DND-41 (cell line): ENCODE results near the gene EDIL3.

ENCODE experiments used
- EZH2 ChIP-seq: IDR thresholded peaks from 3 replicates; pipeline ENCODE4 v1.6.1; 2012; ENCODE audit warnings: borderline replicate concordance, low read depth, mild to moderate bottlenecking, moderate library complexity, low read length, inconsistent platforms; ENCODE audit not compliant: severe bottlenecking
- TF ChIP-seq, protein P1 (sequence below): IDR thresholded peaks from 2 replicates; pipeline ENCODE4 v1.5.1; 2012; ENCODE audit warnings: borderline replicate concordance, low read length, moderate library complexity, mild to moderate bottlenecking; ENCODE audit not compliant: poor library complexity, severe bottlenecking; ENCODE audit errors: extremely low read depth

DNA sequence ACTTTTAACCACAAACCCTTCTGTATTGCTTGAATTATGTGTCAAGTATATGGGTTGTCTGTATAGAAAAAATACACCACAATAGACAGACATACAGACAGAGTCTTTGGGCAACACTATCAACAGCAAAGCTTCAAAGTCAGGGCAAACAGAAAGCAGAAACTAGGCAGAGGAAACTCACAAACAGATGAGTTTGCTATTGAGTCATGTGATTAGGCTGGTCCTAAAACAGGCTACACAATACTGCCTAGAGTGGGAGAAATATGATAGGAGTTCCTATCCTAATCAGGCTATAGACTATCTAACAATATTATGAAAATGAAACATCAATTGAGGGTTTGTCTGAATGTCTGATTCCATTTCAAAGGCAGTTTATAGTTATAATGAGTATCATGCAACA is 156.4 kb downstream of the EDIL3 start:
- TF ChIP-seq, protein P1, sequence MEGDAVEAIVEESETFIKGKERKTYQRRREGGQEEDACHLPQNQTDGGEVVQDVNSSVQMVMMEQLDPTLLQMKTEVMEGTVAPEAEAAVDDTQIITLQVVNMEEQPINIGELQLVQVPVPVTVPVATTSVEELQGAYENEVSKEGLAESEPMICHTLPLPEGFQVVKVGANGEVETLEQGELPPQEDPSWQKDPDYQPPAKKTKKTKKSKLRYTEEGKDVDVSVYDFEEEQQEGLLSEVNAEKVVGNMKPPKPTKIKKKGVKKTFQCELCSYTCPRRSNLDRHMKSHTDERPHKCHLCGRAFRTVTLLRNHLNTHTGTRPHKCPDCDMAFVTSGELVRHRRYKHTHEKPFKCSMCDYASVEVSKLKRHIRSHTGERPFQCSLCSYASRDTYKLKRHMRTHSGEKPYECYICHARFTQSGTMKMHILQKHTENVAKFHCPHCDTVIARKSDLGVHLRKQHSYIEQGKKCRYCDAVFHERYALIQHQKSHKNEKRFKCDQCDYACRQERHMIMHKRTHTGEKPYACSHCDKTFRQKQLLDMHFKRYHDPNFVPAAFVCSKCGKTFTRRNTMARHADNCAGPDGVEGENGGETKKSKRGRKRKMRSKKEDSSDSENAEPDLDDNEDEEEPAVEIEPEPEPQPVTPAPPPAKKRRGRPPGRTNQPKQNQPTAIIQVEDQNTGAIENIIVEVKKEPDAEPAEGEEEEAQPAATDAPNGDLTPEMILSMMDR = no peak
- no peak for TF ChIP-seq EZH2
